Measurements from ENCODE around the gene ATXN7L3.

GRCh38 chr17:44187131-44187899 lies 12.4 kb downstream of the ATXN7L3 start:
- TF ChIP-seq ZNF10 (tag by site-specific recombination; IDR thresholded peaks at IDR 0.05), result no peak
- no peak for TF ChIP-seq ZFP41 (tag by site-specific recombination; IDR thresholded peaks at IDR 0.05; ENCODE audit: borderline replicate concordance)
- no peak for TF ChIP-seq ZSCAN5A (tag by site-specific recombination; IDR thresholded peaks at IDR 0.05)
- no peak for TF ChIP-seq ZNF133 (tag by site-specific recombination; IDR thresholded peaks at IDR 0.05)
- TF ChIP-seq CTCF (tag by site-specific recombination; IDR thresholded peaks at IDR 0.05), result no peak
- TF ChIP-seq ZNF24 (tag by site-specific recombination; IDR thresholded peaks at IDR 0.05), result no peak
